Large intestine (tissue), 12 donors: ENCODE measurements around the gene USP36. TPM values are rescaled to one million over a fixed set of nuclear protein-coding genes. Genes with fewer than 3 reads are reported as not detected.
"Not testable (repeated sequence)": the region's sequence is repeated elsewhere in the genome, so short reads cannot be mapped to it uniquely, and the experiment has no call there.

ENCODE experiments used
- DNase-seq, 2 donors: peaks; one replicate each; pipeline versions ENCODE4 v3.0.0 to v3.0.0-alpha.2; 2013
- H3K27ac ChIP-seq: one replicate; pipeline ENCODE4 v1.5.1; 2013; ENCODE audit warnings: low read length
- H3K27me3 ChIP-seq: 2 replicates; pipeline ENCODE4 v1.6.1; 2013; ENCODE audit warnings: low read length; ENCODE audit not compliant: control insufficient read depth, insufficient read depth
- H3K36me3 ChIP-seq: 2 replicates; pipeline ENCODE4 v1.6.1; 2013; ENCODE audit warnings: low read length; ENCODE audit not compliant: control insufficient read depth, insufficient read depth
- H3K4me1 ChIP-seq: one replicate; pipeline ENCODE4 v1.6.1; 2013; ENCODE audit warnings: low read length; ENCODE audit not compliant: control insufficient read depth, insufficient read depth
- H3K4me3 ChIP-seq: one replicate; pipeline ENCODE4 v1.5.1; 2013; ENCODE audit warnings: low read length
- H3K9me3 ChIP-seq: one replicate; pipeline ENCODE4 v1.6.1; 2013; ENCODE audit warnings: mild to moderate bottlenecking, low read depth, low read length, moderate library complexity; ENCODE audit not compliant: control insufficient read depth
- WGBS: methylation state at CpG from one replicate; pipeline ENCODE4 v1.1.5; 2013; ENCODE audit warnings: low lambda C conversion rate; ENCODE audit not compliant: insufficient coverage; 5-methylcytosine and 5-hydroxymethylcytosine counted together
- long read RNA-seq, 11 donors: transcript quantifications; one replicate each; lab custom pipeline, GENCODE V29; 2026
- polyA plus RNA-seq: library from polyadenylated mRNA; unstranded; fragments of 120-200 nt; gene quantifications from one replicate; pipeline ENCODE4 v1.2.1, GENCODE V29; 2013

The USP36 gene
- 49.0 TPM for polyA plus RNA-seq
- long read RNA-seq, donor 1 = 0 reads
- long read RNA-seq, donor 2, partial matches to known transcripts = 13 of 16 reads
- long read RNA-seq, donor 2, other reads (novel, unspliced or antisense) = 0 of 16 reads
- long read RNA-seq, donor 3 = 0 reads
- long read RNA-seq, donor 4 = 0 reads
- long read RNA-seq, donor 5, partial matches to known transcripts = 0 of 2 reads
- long read RNA-seq, donor 5, other reads (novel, unspliced or antisense) = 0 of 2 reads
- long read RNA-seq, donor 6, partial matches to known transcripts = 5 of 7 reads
- long read RNA-seq, donor 6, other reads (novel, unspliced or antisense) = 0 of 7 reads
- long read RNA-seq, donor 7 = 0 reads
- long read RNA-seq, donor 8, transcript USP36-210 (17 exons, 3,187 nt) = major isoform, 5 of 6 reads
- long read RNA-seq, donor 8, partial matches to known transcripts = 0 of 6 reads
- long read RNA-seq, donor 8, other reads (novel, unspliced or antisense) = 0 of 6 reads
- long read RNA-seq, donor 9, partial matches to known transcripts = 0 of 2 reads
- long read RNA-seq, donor 9, other reads (novel, unspliced or antisense) = 0 of 2 reads
- long read RNA-seq, donor 10, partial matches to known transcripts = 0 of 3 reads
- long read RNA-seq, donor 10, other reads (novel, unspliced or antisense) = 0 of 3 reads
- long read RNA-seq, donor 11, partial matches to known transcripts = 0 of 2 reads
- long read RNA-seq, donor 11, other reads (novel, unspliced or antisense) = 0 of 2 reads

GRCh38 chr17:78840780-78841611, at the start of gene USP36:
Gene USP36, minus strand, starts transcription at chr17:78840814. Its CDS starts 4,451 bp downstream, at chr17:78836363.
- H3K27me3 ChIP-seq = no peaks in the 10 kb centered on the region
- no peaks in the 10 kb centered on the region for H3K9me3 ChIP-seq
- peak within 1 kb of the TSS; percentile 100 for H3K27ac ChIP-seq
- peak within 1 kb of the TSS; percentile 97 for H3K4me3 ChIP-seq
- H3K4me1 ChIP-seq = peaks cover 19% of the 10 kb centered on the region
- no CpG with 5 or more reads among the region's 74 CpGs for WGBS
- peak; percentile 100 for DNase-seq
- H3K36me3 ChIP-seq = peaks cover 18% of the 10 kb centered on the region

- H3K27me3 ChIP-seq, H3K36me3 ChIP-seq, H3K9me3 ChIP-seq, H3K27ac ChIP-seq, H3K4me1 ChIP-seq, H3K4me3 ChIP-seq, DNase-seq: not testable (repeated sequence)
- WGBS = no CpG with 5 or more reads among the region's 11 CpGs
Measured at GRCh38 chr17:78890096-78890495, 49.5 kb upstream of the USP36 start.

GRCh38 chr17:78889531-78889930, 48.9 kb upstream of the USP36 start:
- peaks cover 2% of the 10 kb centered on the region for H3K4me1 ChIP-seq
- H3K27me3 ChIP-seq = no peaks in the 10 kb centered on the region
- H3K4me3 ChIP-seq = no peak overlapping the region
- H3K9me3 ChIP-seq = no peaks in the 10 kb centered on the region
- DNase-seq = no peak
- H3K27ac ChIP-seq = no peak overlapping the region
- no CpG with 5 or more reads among the region's 8 CpGs for WGBS
- H3K36me3 ChIP-seq = peaks cover 7% of the 10 kb centered on the region

DNA sequence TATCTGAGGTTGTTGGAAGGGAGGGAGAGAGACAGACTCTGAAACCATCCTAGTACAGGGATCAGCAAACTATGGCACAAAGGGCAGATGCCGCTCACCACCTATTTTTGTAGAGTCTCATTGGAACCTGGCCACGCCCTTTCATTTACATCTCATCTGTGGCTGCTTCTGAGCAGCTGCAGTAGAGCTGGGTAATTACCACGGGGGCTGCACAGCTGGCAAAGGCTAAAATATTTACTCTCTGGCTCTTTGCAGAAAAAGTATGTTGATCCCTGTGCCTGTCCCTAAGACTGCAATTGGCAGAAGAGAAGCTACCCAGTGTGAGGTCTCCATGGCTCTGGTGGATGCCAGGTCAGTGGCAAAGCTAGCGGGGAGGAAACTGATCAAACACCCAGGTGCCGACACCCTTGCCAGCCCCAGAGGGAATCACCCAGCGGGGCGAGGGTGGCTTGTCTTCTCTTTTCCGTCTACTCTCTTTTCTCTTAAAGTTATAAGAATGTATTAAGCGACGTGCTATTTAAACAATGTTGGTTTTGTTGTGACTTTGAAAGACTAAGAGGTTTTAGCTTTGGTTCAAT, 48.4 kb upstream of the USP36 start:
- Histone ChIP-seq H3K9me3 (no peaks in the 10 kb centered on the region), H3K27me3 (no peaks in the 10 kb centered on the region), H3K36me3 (peaks cover 7% of the 10 kb centered on the region), H3K27ac (no peak overlapping the region), H3K4me1 (peaks cover 7% of the 10 kb centered on the region), H3K4me3 (no peak overlapping the region)
- 94% methylated on average over 3 of the region's 10 CpGs for WGBS
- DNase-seq = no peak

- H3K4me1 ChIP-seq = peaks cover 23% of the 10 kb centered on the region
- H3K4me3 ChIP-seq = no peak overlapping the region
- no peaks in the 10 kb centered on the region for H3K27me3 ChIP-seq
- peaks cover 2% of the 10 kb centered on the region for H3K36me3 ChIP-seq
- H3K27ac ChIP-seq = no peak overlapping the region
- DNase-seq = no peak
- H3K9me3 ChIP-seq = no peaks in the 10 kb centered on the region
- no CpG with 5 or more reads among the region's 12 CpGs for WGBS
Measured at GRCh38 chr17:78886954-78887353, 46.3 kb upstream of the USP36 start.

- Histone ChIP-seq H3K27me3 (no peaks in the 10 kb centered on the region), H3K9me3 (no peaks in the 10 kb centered on the region), H3K4me3 (no peak overlapping the region), H3K27ac (no peak overlapping the region), H3K36me3 (no peaks in the 10 kb centered on the region), H3K4me1 (peaks cover 23% of the 10 kb centered on the region)
- no CpG with 5 or more reads among the region's 8 CpGs for WGBS
- DNase-seq = no peak
Measured at GRCh38 chr17:78885956-78886355, 45.3 kb upstream of the USP36 start.

DNA sequence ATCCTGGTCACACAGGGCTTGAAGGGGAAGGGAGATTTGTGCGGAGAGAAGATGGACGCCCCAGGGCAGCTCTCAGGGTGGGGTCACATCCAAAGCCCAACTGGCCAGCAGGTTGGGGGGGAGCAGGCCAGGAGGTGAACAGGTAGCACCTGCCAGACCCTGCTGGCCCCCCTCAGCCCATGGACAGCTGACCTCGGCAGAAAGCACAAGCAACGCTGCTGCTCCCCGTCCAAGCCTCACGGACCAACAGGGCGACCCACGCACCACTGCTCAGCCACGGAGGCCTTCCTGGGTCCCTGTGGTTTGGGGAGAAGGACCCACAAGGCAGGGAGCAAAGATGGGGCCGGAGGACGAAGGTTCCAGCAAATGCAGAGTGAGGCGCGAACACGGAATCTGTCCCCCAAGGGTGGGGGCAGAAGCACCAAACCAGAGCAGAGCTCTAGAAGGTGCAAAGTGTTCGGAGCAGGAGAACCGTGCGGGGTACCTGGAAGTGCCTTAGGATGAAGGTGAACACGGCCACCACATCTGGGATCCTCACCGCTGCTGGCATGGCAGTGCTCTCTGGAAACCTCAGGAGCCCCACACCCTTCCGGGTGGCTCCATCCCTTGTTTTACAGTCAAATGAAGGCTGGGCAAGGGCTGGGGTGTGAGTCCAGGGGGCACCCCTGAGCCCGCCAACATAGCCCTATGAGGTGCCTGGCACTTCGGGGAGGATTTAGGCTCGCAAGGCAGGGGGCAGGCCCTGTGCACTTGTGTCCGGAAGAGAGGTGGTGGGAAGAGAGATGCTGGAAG, 44.5 kb upstream of the USP36 start:
- H3K27ac ChIP-seq = no peak overlapping the region
- H3K4me3 ChIP-seq = no peak overlapping the region
- H3K27me3 ChIP-seq = no peaks in the 10 kb centered on the region
- no peaks in the 10 kb centered on the region for H3K9me3 ChIP-seq
- H3K4me1 ChIP-seq = peaks cover 23% of the 10 kb centered on the region
- no peak for DNase-seq
- WGBS = no CpG with 5 or more reads among the region's 24 CpGs
- H3K36me3 ChIP-seq = no peaks in the 10 kb centered on the region

- no peak overlapping the region for H3K4me3 ChIP-seq
- H3K9me3 ChIP-seq = no peaks in the 10 kb centered on the region
- H3K27me3 ChIP-seq = no peaks in the 10 kb centered on the region
- no peak for DNase-seq
- peak overlapping the region; percentile 87 for H3K27ac ChIP-seq
- H3K4me1 ChIP-seq = peaks cover 23% of the 10 kb centered on the region
- WGBS = no CpG with 5 or more reads among the region's 20 CpGs
- no peaks in the 10 kb centered on the region for H3K36me3 ChIP-seq
Measured at GRCh38 chr17:78884148-78884825, 43.7 kb upstream of the USP36 start.

GRCh38 chr17:78883533-78884131, 43.0 kb upstream of the USP36 start:
- Histone ChIP-seq H3K27ac (peak overlapping the region; percentile 87), H3K9me3 (no peaks in the 10 kb centered on the region), H3K4me1 (peaks cover 23% of the 10 kb centered on the region), H3K27me3 (no peaks in the 10 kb centered on the region), H3K36me3 (no peaks in the 10 kb centered on the region), H3K4me3 (no peak overlapping the region)
- peak; percentile 64 to 70 for DNase-seq
- WGBS = no CpG with 5 or more reads among the region's 24 CpGs
